Spleen (tissue), 11 donors: ENCODE results near the gene NT5C. TPM values are rescaled to one million over a fixed set of nuclear protein-coding genes. Genes with fewer than 3 reads are reported as not detected.

Experiments
- DNase-seq: peaks from one replicate; pipeline ENCODE4 v3.0.0-alpha.2; 2020
- H3K27ac ChIP-seq, 8 donors: fragments of 200-600 bp; sonication (generic) in 7 of 8; 1 replicate in 4 of 8; 2 replicates in 4 of 8; pipeline versions ENCODE4 v1.5.0 to v1.8.0; 2016 to 2021; ENCODE audit warnings: inconsistent platforms in 4 of 8, mild to moderate bottlenecking in 4 of 8, moderate library complexity in 1 of 8
- H3K27me3 ChIP-seq, 7 donors: fragments of 200-600 bp; sonication (generic) in 6 of 7; replicated peaks in 1 of 7; 1 replicate in 4 of 7; 2 replicates in 3 of 7; pipeline versions ENCODE4 v1.5.0 to v1.8.0; 2016 to 2021; ENCODE audit warnings: inconsistent platforms in 3 of 7, mild to moderate bottlenecking in 1 of 7
- H3K36me3 ChIP-seq, 6 donors: fragments of 200-600 bp; sonication (generic) in 5 of 6; 1 replicate in 4 of 6; 2 replicates in 2 of 6; pipeline versions ENCODE4 v1.5.0 to v1.8.0; 2016 to 2021; ENCODE audit warnings: inconsistent platforms in 2 of 6
- H3K4me1 ChIP-seq, 6 donors: fragments of 200-600 bp; sonication (generic) in 5 of 6; 1 replicate in 3 of 6; 2 replicates in 3 of 6; pipeline versions ENCODE4 v1.5.0 to v1.8.0; 2016 to 2021; ENCODE audit warnings: inconsistent platforms in 3 of 6
- H3K4me3 ChIP-seq, 8 donors: fragments of 200-600 bp; sonication (generic) in 7 of 8; 1 replicate in 4 of 8; 2 replicates in 4 of 8; pipeline versions ENCODE4 v1.5.0 to v1.8.0; 2016 to 2021; ENCODE audit warnings: inconsistent platforms in 4 of 8, mild to moderate bottlenecking in 4 of 8, moderate library complexity in 2 of 8
- H3K9me3 ChIP-seq, 8 donors: fragments of 200-600 bp; sonication (generic) in 7 of 8; 1 replicate in 4 of 8; 2 replicates in 4 of 8; pipeline versions ENCODE4 v1.5.0 to v1.8.0; 2016 to 2021; ENCODE audit warnings: inconsistent platforms in 4 of 8
- CTCF ChIP-seq, 11 experiments: fragments of 200-600 bp in 7 of 11; fragments of 450-650 bp in 4 of 11; sonication (generic) in 4 of 11; IDR thresholded peaks in 8 of 11; conservative IDR thresholded peaks in 3 of 11; 1 replicate in 7 of 11; 2 replicates in 4 of 11; pipeline versions ENCODE4 v1.4.0 to v1.8.0; 2016 to 2021; ENCODE audit warnings: antibody characterized with exemption in 11 of 11, inconsistent platforms in 4 of 11, mild to moderate bottlenecking in 1 of 11
- POLR2A ChIP-seq, 3 donors: fragments of 450-650 bp; IDR thresholded peaks; one replicate each; pipeline ENCODE4 v1.5.1; 2017; ENCODE audit warnings: antibody characterized with exemption in 3 of 3, mild to moderate bottlenecking in 1 of 3
- POLR2AphosphoS5 ChIP-seq, 3 donors: sonication (generic); formaldehyde crosslinking; IDR thresholded peaks; one replicate each; pipeline ENCODE4 v1.5.1; 2017; ENCODE audit warnings: antibody characterized with exemption in 3 of 3
- WGBS, 5 donors: extraction: QIAGEN DNeasy Blood & Tissue Kit in 3 of 5; methylation state at CpG; one replicate each; pipeline versions ENCODE4 v1.1.5 to v1.1.7; 2013 to 2018; 5-methylcytosine and 5-hydroxymethylcytosine counted together
- intact Hi-C: fragments of 100-400 bp; cut with DNase I; formaldehyde crosslinking; loops from one replicate; pipeline ENCODE4 v1.15.0; 2023; ENCODE audit warnings: low total_unique reads
- polyA plus RNA-seq, 3 donors: library from polyadenylated mRNA; stranded (reverse); fragments of 200-250 nt; gene quantifications; one replicate each; pipeline ENCODE4 v1.2.1, GENCODE V29; 2013
- total RNA-seq, 7 donors: library from RNA; depleted of rRNA in 3 of 7; stranded (reverse); fragments of >200 nt in 3 of 7; fragmentation: NEBNext Ultra II Directional in 4 of 7; extraction: Animal tissue kit (Norgen Biotek cat#: 25700) in 4 of 7; gene quantifications; one replicate each; pipeline versions ENCODE4 v1.1.0 to v1.2.1, GENCODE V29; 2016 to 2021
- donor health status: healthy with polysubstance abuse.
- donor health status: DM: no; HTN: no; CAD: no; lungs with moderate emphysema.
- donor health status: DM: no; HTN: no; CAD: no.
- donor health status: Bipolar disorder and iron deficiency.
- donor health status: healthy.
- donor health status: DM: no; HTN: no; CAD: no.
- donor health status: DM: yes; HTN: yes; CAD: no.

The NT5C gene
- total and polyA plus RNA-seq, 10 donors, result 48.2 to 145 (median 65.8) TPM

GRCh38 chr17:75091855-75092327 is 39.7 kb downstream of the NT5C start:
- no peaks in the 10 kb centered on the region for H3K27me3 ChIP-seq
- 82 to 89% (median 86%) methylated on average over 8 to 10 of the region's 10 CpGs for WGBS, 5 donors
- DNase-seq, result no peak
- intact Hi-C loops, result no loop called here
- peaks cover 0 to 18% (median 0%) of the 10 kb centered on the region in 6 donors for H3K36me3 ChIP-seq
- H3K9me3 ChIP-seq, result no peaks in the 10 kb centered on the region
- peak overlapping the region in 2 of 8 donors; percentile 47 to 70 for H3K27ac ChIP-seq
- H3K4me1 ChIP-seq, result peaks cover 31 to 97% (median 77%) of the 10 kb centered on the region in 6 donors
- H3K4me3 ChIP-seq, result no peak overlapping the region
- TF ChIP-seq CTCF (IDR thresholded peaks at IDR 0.05 in 8 of 11, conservative IDR thresholded peaks at IDR 0.05 in 3 of 11), result no peak
- no peak for TF ChIP-seq POLR2A (IDR thresholded peaks at IDR 0.05)
- no peak for TF ChIP-seq POLR2AphosphoS5 (IDR thresholded peaks at IDR 0.05)

- H3K4me1 ChIP-seq, result peaks cover 31 to 96% (median 75%) of the 10 kb centered on the region in 6 donors
- peak overlapping the region in 1 of 8 donors; percentile 11 for H3K4me3 ChIP-seq
- peak; percentile 78 for DNase-seq
- no peaks in the 10 kb centered on the region for H3K27me3 ChIP-seq
- 41 to 78% (median 69%) methylated on average over 18 to 19 of the region's 19 CpGs for WGBS, 5 donors
- peak overlapping the region in 5 of 8 donors; percentile 42 to 70 (median 51) for H3K27ac ChIP-seq
- peaks cover 0 to 18% (median 0%) of the 10 kb centered on the region in 6 donors for H3K36me3 ChIP-seq
- intact Hi-C loops, result no loop called here
- TF ChIP-seq POLR2AphosphoS5 (IDR thresholded peaks at IDR 0.05), result peak; percentile 57 to 79 (median 76)
- no peak for TF ChIP-seq POLR2A (IDR thresholded peaks at IDR 0.05)
- H3K9me3 ChIP-seq, result no peaks in the 10 kb centered on the region
Observed at GRCh38 chr17:75090871-75091854, 40.4 kb downstream of the NT5C start.

- 77 to 85% (median 84%) methylated on average over 11 of the region's 11 CpGs for WGBS, 5 donors
- H3K9me3 ChIP-seq, result no peaks in the 10 kb centered on the region
- TF ChIP-seq POLR2AphosphoS5 (IDR thresholded peaks at IDR 0.05) (peak in 2 of 3 donors; percentile 20 to 36), POLR2A (IDR thresholded peaks at IDR 0.05) (no peak)
- peak overlapping the region in 7 of 8 donors; percentile 35 to 81 (median 55) for H3K4me3 ChIP-seq
- no peaks in the 10 kb centered on the region for H3K27me3 ChIP-seq
- peaks cover 36 to 95% (median 70%) of the 10 kb centered on the region in 6 donors for H3K4me1 ChIP-seq
- intact Hi-C loops, result no loop called here
- peaks cover 0 to 5% (median 0%) of the 10 kb centered on the region in 6 donors for H3K36me3 ChIP-seq
- peak overlapping the region; percentile 70 to 97 (median 89) for H3K27ac ChIP-seq
- no peak for DNase-seq
Observed at GRCh38 chr17:75088465-75089417, 42.8 kb downstream of the NT5C start.

- TF ChIP-seq POLR2A (IDR thresholded peaks at IDR 0.05) (no peak), CTCF (IDR thresholded peaks at IDR 0.05 in 8 of 11, conservative IDR thresholded peaks at IDR 0.05 in 3 of 11) (peak in 1 of 11 experiments; percentile 17), POLR2AphosphoS5 (IDR thresholded peaks at IDR 0.05) (peak; percentile 80 to 89 (median 83))
- peak; percentile 95 for DNase-seq
- Histone ChIP-seq H3K9me3 (no peaks in the 10 kb centered on the region), H3K36me3 (no peaks in the 10 kb centered on the region), H3K27me3 (no peaks in the 10 kb centered on the region), H3K4me1 (peaks cover 36 to 88% (median 64%) of the 10 kb centered on the region in 6 donors), H3K27ac (peak within 1 kb of the TSS; percentile 70 to 97 (median 89)), H3K4me3 (peak within 1 kb of the TSS; percentile 35 to 81 (median 54))
- intact Hi-C loops, result no loop called here
- 2 to 29% (median 3%) methylated on average over 3 to 69 of the region's 69 CpGs for WGBS, 5 donors
Observed at GRCh38 chr17:75087558-75088453, 43.7 kb downstream of the NT5C start, which contains the start of gene SLC16A5. SLC16A5 (plus strand) TSS chr17:75087954; CDS start chr17:75093637, 5,683 bp downstream.
